Pulmonary artery endothelial cell (primary cell): Measurements from ENCODE around the gene EVI5. TPM values are rescaled to one million over a fixed set of nuclear protein-coding genes. Genes with fewer than 3 reads are reported as not detected.
A peak's percentile ranks its signal among the peaks of the same experiment; 100 is the strongest.
"Not testable (repeated sequence)": the region's sequence is repeated elsewhere in the genome, so short reads cannot be mapped to it uniquely, and the experiment has no call there.

Experiments used
- DNase-seq: peaks from one replicate; pipeline ENCODE4 v3.0.0-alpha.2; 2011; ENCODE audit warnings: low read depth, low spot score
- total RNA-seq: library from RNA; depleted of rRNA; stranded (reverse); fragments of >200 nt; gene quantifications from 2 replicates; pipeline ENCODE4 v1.2.3, GENCODE V29; 2014

Gene EVI5
- total RNA-seq, 1 donor from 2014 or later: 82.3 TPM

GRCh38 chr1:92695104-92695503 is 89.8 kb downstream of the EVI5 start:
- DNase-seq: no peak

- peak; percentile 22 for DNase-seq
These were observed 93.0 kb downstream of the EVI5 start for GRCh38 chr1:92691925-92692324.

GRCh38 chr1:92690212-92690906 is 94.5 kb downstream of the EVI5 start:
- no peak for DNase-seq

- no peak for DNase-seq
These were observed 104.9 kb downstream of the EVI5 start for GRCh38 chr1:92679980-92680379.

- no peak for DNase-seq
These were observed 121.1 kb downstream of the EVI5 start for GRCh38 chr1:92663775-92664174.

DNA sequence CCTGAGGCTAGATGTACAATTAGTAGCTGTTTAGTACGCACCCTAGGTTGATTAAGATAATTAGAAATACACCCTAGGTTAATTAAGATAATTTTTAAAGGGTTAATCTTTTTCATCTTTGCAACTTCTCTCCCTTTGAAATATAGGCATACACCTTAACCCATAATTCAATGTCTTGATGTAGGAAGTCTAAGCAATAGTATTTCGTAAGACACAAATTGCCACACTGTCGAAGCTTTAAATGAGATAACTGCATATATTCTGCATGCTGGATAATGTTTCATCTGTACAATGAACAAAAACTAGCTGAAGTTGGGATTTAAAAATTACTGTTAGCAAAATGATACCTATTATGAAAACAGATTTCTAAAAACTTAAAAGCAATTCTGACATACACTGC is 122.9 kb downstream of the EVI5 start:
- DNase-seq: no peak

- no peak for DNase-seq
These were observed 127.2 kb downstream of the EVI5 start for GRCh38 chr1:92657701-92658100.

GRCh38 chr1:92655197-92655801 is 129.6 kb downstream of the EVI5 start:
- no peak for DNase-seq

DNA sequence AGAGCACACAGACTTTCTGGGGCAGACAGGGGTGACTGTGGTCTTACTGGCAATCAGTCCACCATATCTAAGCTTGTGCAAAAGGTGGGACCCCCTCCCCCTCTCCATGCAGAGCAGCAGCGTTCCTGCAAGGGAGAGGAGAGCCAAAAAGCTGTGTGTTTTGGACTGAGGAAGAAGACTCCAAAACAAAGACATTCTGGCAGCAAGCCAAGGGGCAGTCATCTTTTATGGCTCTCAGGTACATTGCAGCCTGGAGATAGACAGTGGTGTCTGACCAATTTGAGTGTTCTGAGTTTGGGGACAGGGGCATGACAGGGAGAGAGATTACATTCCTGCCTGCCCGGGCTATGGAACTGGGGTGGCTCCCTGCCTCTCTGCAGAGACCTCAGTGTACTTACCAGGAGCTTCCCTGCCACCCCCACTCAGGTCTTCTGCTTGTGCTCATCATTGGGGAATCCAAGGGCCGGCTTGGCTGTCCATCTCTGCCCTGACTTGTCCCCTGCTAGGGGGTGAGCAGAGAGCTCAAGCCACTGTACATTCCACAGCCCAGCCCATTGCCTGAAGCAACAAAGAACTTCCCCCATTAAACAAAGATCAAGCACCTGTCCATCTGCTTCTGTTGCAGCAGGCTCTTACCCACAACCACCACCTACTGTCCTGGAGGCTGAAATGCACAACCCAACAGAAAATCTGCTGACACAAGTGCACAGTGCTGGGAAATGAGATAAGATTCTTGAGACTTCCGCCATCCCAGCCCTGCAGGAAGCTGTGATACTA is 131.1 kb downstream of the EVI5 start:
- peak; percentile 11 for DNase-seq

GRCh38 chr1:92640686-92641085 is 144.2 kb downstream of the EVI5 start:
- DNase-seq: not testable (repeated sequence)

- DNase-seq: no peak
These were observed 146.4 kb downstream of the EVI5 start for GRCh38 chr1:92638498-92638897.

GRCh38 chr1:92635203-92635602 is 149.7 kb downstream of the EVI5 start:
- not testable (repeated sequence) for DNase-seq

DNA sequence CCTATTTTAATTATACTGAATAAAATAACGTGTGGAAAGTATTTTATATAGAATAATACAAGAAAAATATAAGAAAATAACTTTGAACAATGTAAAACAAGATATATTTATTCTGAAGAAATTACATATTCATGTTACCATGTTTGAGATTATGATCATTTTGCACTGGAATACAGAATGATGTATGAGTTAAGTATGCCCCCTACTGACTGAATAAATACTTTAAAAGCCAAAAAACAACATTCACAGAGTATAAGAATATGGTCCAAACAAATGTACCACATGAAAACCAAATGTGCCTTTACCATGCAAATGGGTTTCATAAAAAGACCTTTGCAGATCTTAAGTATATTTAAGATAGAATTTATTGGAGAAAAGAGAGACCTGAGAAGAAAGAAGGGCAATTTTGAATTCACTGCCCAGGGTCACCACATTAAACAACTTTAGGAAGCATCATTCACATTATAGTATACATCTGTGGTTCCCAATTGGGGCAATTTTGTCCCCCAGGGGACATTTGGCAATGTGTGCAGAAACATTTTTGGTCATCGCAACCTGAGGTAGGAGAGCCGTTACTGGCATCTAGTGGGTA is 161.6 kb downstream of the EVI5 start:
- no peak for DNase-seq

- DNase-seq: no peak
These were observed 165.3 kb downstream of the EVI5 start for GRCh38 chr1:92619466-92620189.

GRCh38 chr1:92601044-92601443 is 183.9 kb downstream of the EVI5 start:
- no peak for DNase-seq

DNA sequence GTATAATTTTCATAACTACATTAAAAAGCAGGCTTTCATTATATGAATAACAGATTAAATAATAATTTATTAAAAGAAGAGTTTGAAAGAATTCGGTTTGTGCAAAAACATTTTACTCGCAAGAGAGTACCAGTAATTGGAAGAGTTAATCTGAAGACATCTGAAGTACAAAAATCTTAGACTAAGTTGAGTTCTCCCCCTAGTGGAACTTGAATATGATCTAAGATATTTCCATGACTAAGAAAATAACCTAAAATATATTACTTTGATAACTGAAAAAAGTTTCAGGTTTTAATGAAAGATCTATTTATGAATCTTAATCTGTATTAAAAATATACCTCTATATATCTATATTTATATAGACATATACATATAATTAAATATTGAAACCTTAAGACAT is 185.7 kb downstream of the EVI5 start:
- no peak for DNase-seq

GRCh38 chr1:92589361-92589760 is 195.5 kb downstream of the EVI5 start:
- not testable (repeated sequence) for DNase-seq

DNA sequence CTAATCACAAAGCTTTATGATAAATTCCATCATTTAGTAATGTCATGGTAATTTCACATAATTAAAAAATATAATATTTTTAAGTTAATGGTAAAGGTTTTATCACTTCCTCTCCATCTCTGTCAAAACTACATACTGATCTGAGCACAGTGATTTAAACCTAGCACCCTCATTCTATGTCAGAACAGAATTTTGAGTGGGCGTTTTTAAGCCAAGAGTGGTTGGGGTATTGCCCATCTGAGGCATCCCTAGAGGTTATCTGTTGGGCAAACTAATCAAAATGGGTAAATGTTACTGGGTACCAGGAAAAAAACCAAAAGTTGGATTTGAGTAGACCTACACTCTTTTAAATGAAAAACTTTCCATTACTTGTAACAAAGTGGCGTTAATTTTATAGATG is 197.5 kb downstream of the EVI5 start:
- DNase-seq: no peak

- no peak for DNase-seq
These were observed 199.1 kb downstream of the EVI5 start for GRCh38 chr1:92585831-92586230.

DNA sequence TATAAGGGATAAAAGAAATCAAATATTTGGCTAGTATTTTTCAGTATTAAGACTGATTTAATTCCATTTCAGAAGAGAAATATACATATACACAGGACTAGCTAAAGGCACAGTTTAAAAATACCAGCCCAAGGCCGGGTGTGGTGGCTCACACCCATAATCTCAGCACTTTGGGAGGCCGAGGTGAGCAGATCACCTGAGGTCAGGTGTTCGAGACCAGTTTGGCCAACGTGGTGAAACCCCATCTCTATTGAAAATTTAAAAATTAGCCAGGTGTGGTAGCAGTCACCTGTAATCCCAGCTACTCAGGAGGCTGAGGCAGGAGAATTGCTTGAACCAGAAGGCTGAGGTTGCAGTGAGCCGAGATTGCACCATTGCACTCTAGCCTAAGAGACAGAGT is 200.1 kb downstream of the EVI5 start:
- DNase-seq: not testable (repeated sequence)
